Endothelial cell of umbilical vein (primary cell): ENCODE results near the gene MBD3. TPM values are rescaled to one million over a fixed set of nuclear protein-coding genes. Genes with fewer than 3 reads are reported as not detected.

ENCODE experiments used
- BruUV-seq: library from RNA; stranded (reverse); fragments of 400-500 nt; replicated peaks from 2 replicates; lab custom pipeline; 2021; lab: Mats Ljungman, UMichigan
- CTCF ChIA-PET: fragments of 300-600, 350-600 bp; sonication (Branson Sonifier 250); formaldehyde crosslinking; loops from one replicate; lab custom pipeline; 2021; ENCODE audit warnings: antibody characterized with exemption, inconsistent platforms; lab: Charles Lee
- POLR2A ChIA-PET: fragments of 300-600, 350-600 bp; sonication (Branson Sonifier 250); formaldehyde crosslinking; loops from one replicate; lab custom pipeline; 2021; ENCODE audit warnings: antibody characterized with exemption, inconsistent platforms; lab: Charles Lee
- DNase-seq: peaks from one replicate; pipeline ENCODE4 v3.0.0-alpha.2; 2011; ENCODE audit warnings: low read depth, low spot score
- FAIRE-seq: peaks from 2 replicates; lab custom pipeline; 2011; peaks lifted over from hg19 to GRCh38; lab: Jason Lieb, UNC
- H2AFZ ChIP-seq: 2 replicates; pipeline ENCODE4 v1.6.0; 2012; ENCODE audit warnings: low read depth, low read length, control low read depth, inconsistent platforms
- H3K27ac ChIP-seq: 2 replicates; pipeline ENCODE4 v1.5.1; 2011; ENCODE audit warnings: low read depth, mild to moderate bottlenecking, control low read depth, low read length, moderate library complexity; ENCODE audit not compliant: insufficient read depth
- H3K27me3 ChIP-seq, 2 experiments: 2 replicates each; pipeline versions ENCODE4 v1.6.0 to v1.6.1; 2011; ENCODE audit warnings: low read length in 2 of 2, mixed read lengths in 1 of 2; ENCODE audit not compliant: control insufficient read depth in 2 of 2, insufficient read depth in 2 of 2
- H3K36me3 ChIP-seq, 2 experiments: 2 replicates in 1 of 2; 3 replicates in 1 of 2; pipeline ENCODE4 v1.5.1; 2011; ENCODE audit warnings: low read length in 2 of 2, mild to moderate bottlenecking in 1 of 2, moderate library complexity in 1 of 2; ENCODE audit not compliant: control insufficient read depth in 2 of 2, insufficient read depth in 2 of 2; ENCODE audit errors: extremely low read depth in 1 of 2
- H3K4me1 ChIP-seq: 3 replicates; pipeline ENCODE4 v1.5.1; 2011; ENCODE audit warnings: mild to moderate bottlenecking, low read length; ENCODE audit not compliant: control insufficient read depth, insufficient read depth; ENCODE audit errors: extremely low read depth
- H3K4me2 ChIP-seq: 2 replicates; pipeline ENCODE4 v1.6.1; 2011; ENCODE audit warnings: low read length, control low read depth, mixed read lengths; ENCODE audit not compliant: insufficient read depth
- H3K4me3 ChIP-seq, 3 experiments: fragments of 200-600 bp in 1 of 3; sonication (generic), shearing (Covaris generic) in 1 of 3; replicated peaks in 1 of 3; 2 replicates each; pipeline ENCODE4 v1.5.1; 2011 to 2016; ENCODE audit warnings: control low read depth in 3 of 3, low read length in 3 of 3, mild to moderate bottlenecking in 2 of 3, inconsistent platforms in 1 of 3, low read depth in 1 of 3, moderate library complexity in 1 of 3; ENCODE audit not compliant: insufficient read depth in 1 of 3
- H3K79me2 ChIP-seq: 2 replicates; pipeline ENCODE4 v1.6.0; 2012; ENCODE audit warnings: low read length, inconsistent platforms; ENCODE audit not compliant: control insufficient read depth, insufficient read depth
- H3K9ac ChIP-seq: replicated peaks from 2 replicates; pipeline ENCODE3; 2011; ENCODE audit warnings: low read length, control low read depth; ENCODE audit not compliant: insufficient read depth; ENCODE audit errors: extremely low read depth
- H3K9me1 ChIP-seq: replicated peaks from 3 replicates; pipeline ENCODE4 v1.6.0; 2011; ENCODE audit warnings: mild to moderate bottlenecking, low read length; ENCODE audit not compliant: control insufficient read depth, insufficient read depth; ENCODE audit errors: extremely low read depth
- H3K9me3 ChIP-seq: replicated peaks from 2 replicates; pipeline ENCODE4 v1.5.1; 2012; ENCODE audit warnings: low read length, inconsistent platforms; ENCODE audit not compliant: control insufficient read depth, insufficient read depth
- H4K20me1 ChIP-seq: replicated peaks from 2 replicates; pipeline ENCODE3; 2011; ENCODE audit warnings: mild to moderate bottlenecking, low read length; ENCODE audit not compliant: control insufficient read depth, insufficient read depth; ENCODE audit errors: extremely low read depth
- CTCF ChIP-seq, 2 donors: IDR thresholded peaks; 1 replicate in 1 of 2; 2 replicates in 1 of 2; pipeline ENCODE4 v1.5.1; 2011; ENCODE audit warnings: low read length in 2 of 2, mild to moderate bottlenecking in 2 of 2, moderate library complexity in 2 of 2, control low read depth in 1 of 2, inconsistent platforms in 1 of 2, low read depth in 1 of 2; ENCODE audit not compliant: insufficient read depth in 1 of 2; ENCODE audit errors: extremely low read depth in 1 of 2
- EZH2 ChIP-seq: IDR thresholded peaks from 2 replicates; pipeline ENCODE4 v1.6.1; 2012; ENCODE audit warnings: borderline replicate concordance, low read depth, mild to moderate bottlenecking, moderate library complexity, low read length, inconsistent platforms; ENCODE audit not compliant: severe bottlenecking
- FOS ChIP-seq: IDR thresholded peaks from 2 replicates; pipeline ENCODE4 v1.6.1; 2011; ENCODE audit warnings: mild to moderate bottlenecking, low read length, moderate library complexity, borderline replicate concordance; ENCODE audit not compliant: insufficient read depth
- GATA2 ChIP-seq: IDR thresholded peaks from 2 replicates; pipeline ENCODE4 v1.7.0; 2011; ENCODE audit warnings: low read depth, mild to moderate bottlenecking, moderate library complexity, mixed read lengths, low read length; ENCODE audit not compliant: insufficient read length, insufficient read depth
- JUN ChIP-seq: IDR thresholded peaks from 2 replicates; pipeline ENCODE4 v1.6.1; 2011; ENCODE audit warnings: borderline replicate concordance, low read depth; ENCODE audit not compliant: insufficient read length, insufficient read depth
- MAX ChIP-seq: IDR thresholded peaks from 2 replicates; pipeline ENCODE4 v1.6.1; 2011; ENCODE audit not compliant: insufficient read depth, insufficient read length
- MYC ChIP-seq: IDR thresholded peaks from one replicate; pipeline ENCODE4 v1.6.1; 2011; ENCODE audit warnings: mild to moderate bottlenecking, low read depth, low read length
- POLR2A ChIP-seq: IDR thresholded peaks from 2 replicates; pipeline ENCODE4 v1.6.1; 2012; ENCODE audit warnings: low read depth, mild to moderate bottlenecking, control low read depth, low read length
- POLR2AphosphoS5 ChIP-seq: IDR thresholded peaks from 2 replicates; pipeline ENCODE4 v1.6.1; 2012; ENCODE audit warnings: low read depth, mild to moderate bottlenecking, control low read depth, low read length, moderate library complexity; ENCODE audit not compliant: insufficient read depth
- dilution Hi-C: fragments of 300-500 bp; cut with MboI; formaldehyde crosslinking; loops from one replicate; pipeline ENCODE4 v1.15.0; 2019; ENCODE audit warnings: low sequenced_read_pairs; ENCODE audit not compliant: extremely low pct_ligation_motif_present
- intact Hi-C: fragments of 100-400 bp; cut with micrococcal nuclease; formaldehyde crosslinking; loops from one replicate; pipeline ENCODE4 v1.10.0; 2022
- polyA plus RNA-seq, 4 experiments: library from polyadenylated mRNA; depleted of rRNA in 3 of 4; stranded (reverse) in 3 of 4; unstranded in 1 of 4; fragments of >200 nt; gene quantifications; 2 replicates each; pipeline versions ENCODE4 v1.2.1 to v1.2.3, GENCODE V29; 2011 to 2012; ENCODE audit warnings: missing spikeins in 1 of 4
- total RNA-seq: library from RNA; stranded (reverse); gene quantifications from 2 replicates; pipeline ENCODE4 v1.2.3, GENCODE V29; 2021

MBD3 gene
- total and polyA plus RNA-seq, 2 donors (not counting 3 experiments of a cell fraction or from before 2014, with no cell fraction given) = 96.8 to 120 TPM

- H3K9me3 ChIP-seq = no peaks in the 10 kb centered on the region
- no peak overlapping the region for H3K9ac ChIP-seq
- H3K36me3 ChIP-seq = peaks cover 10 to 14% of the 10 kb centered on the region in 2 experiments
- ChIA-PET POLR2A (no interaction called here), CTCF (no interaction called here)
- DNase-seq (no peak), FAIRE-seq (no peak)
- no peaks in the 10 kb centered on the region for H3K9me1 ChIP-seq
- H3K4me1 ChIP-seq = no peaks in the 10 kb centered on the region
- H3K4me3 ChIP-seq = no peak overlapping the region
- no peaks in the 10 kb centered on the region for H3K27me3 ChIP-seq
- TF ChIP-seq MAX (no peak), MYC (no peak), POLR2A (no peak), POLR2AphosphoS5 (no peak), GATA2 (no peak), EZH2 (no peak), JUN (no peak), FOS (no peak), CTCF (IDR thresholded peaks at IDR 0.05; ENCODE audit: extremely low read depth in 1 of 2, insufficient read depth in 1 of 2, low read depth in 1 of 2, low read length in 2 of 2) (no peak)
- intact Hi-C loops = no loop called here
- H4K20me1 ChIP-seq = no peaks in the 10 kb centered on the region
- no peak overlapping the region for H2AFZ ChIP-seq
- no peak overlapping the region for H3K27ac ChIP-seq
- peaks cover 30% of the 10 kb centered on the region for H3K79me2 ChIP-seq
- BruUV-seq = no TSS peak
- no peak overlapping the region for H3K4me2 ChIP-seq
- dilution Hi-C loops = no loop called here
Measured at GRCh38 chr19:1555487-1556389, 36.9 kb downstream of the MBD3 start.
